ENCODE results near the gene PRAC1. TPM values are rescaled to one million over a fixed set of nuclear protein-coding genes. Genes with fewer than 3 reads are reported as not detected.
"Not testable (repeated sequence)": the region's sequence is repeated elsewhere in the genome, so short reads cannot be mapped to it uniquely, and the experiment has no call there.

Gene PRAC1
- total RNA-seq, 2 donors from 2014 or later = not detected

GRCh38 chr17:48718761-48719641, 3.3 kb downstream of the PRAC1 start:
- Histone ChIP-seq H3K36me3 (no peaks in the 10 kb centered on the region), H3K9me3 (no peaks in the 10 kb centered on the region), H3K27me3 (replicated peaks; ENCODE audit: insufficient read depth) (peaks cover 57% of the 10 kb centered on the region), H3K4me3 (no peak overlapping the region), H3K4me1 (ENCODE audit: control insufficient read depth in 1 of 2, low read depth in 2 of 2) (peaks cover 0 to 14% of the 10 kb centered on the region in 2 donors), H3K27ac (no peak overlapping the region)
- ATAC-seq (ENCODE audit: insufficient number of reproducible peaks, low FRiP score, low read depth) = no peak
- no peak for DNase-seq (ENCODE audit: low spot score)
- TF ChIP-seq, protein P1, sequence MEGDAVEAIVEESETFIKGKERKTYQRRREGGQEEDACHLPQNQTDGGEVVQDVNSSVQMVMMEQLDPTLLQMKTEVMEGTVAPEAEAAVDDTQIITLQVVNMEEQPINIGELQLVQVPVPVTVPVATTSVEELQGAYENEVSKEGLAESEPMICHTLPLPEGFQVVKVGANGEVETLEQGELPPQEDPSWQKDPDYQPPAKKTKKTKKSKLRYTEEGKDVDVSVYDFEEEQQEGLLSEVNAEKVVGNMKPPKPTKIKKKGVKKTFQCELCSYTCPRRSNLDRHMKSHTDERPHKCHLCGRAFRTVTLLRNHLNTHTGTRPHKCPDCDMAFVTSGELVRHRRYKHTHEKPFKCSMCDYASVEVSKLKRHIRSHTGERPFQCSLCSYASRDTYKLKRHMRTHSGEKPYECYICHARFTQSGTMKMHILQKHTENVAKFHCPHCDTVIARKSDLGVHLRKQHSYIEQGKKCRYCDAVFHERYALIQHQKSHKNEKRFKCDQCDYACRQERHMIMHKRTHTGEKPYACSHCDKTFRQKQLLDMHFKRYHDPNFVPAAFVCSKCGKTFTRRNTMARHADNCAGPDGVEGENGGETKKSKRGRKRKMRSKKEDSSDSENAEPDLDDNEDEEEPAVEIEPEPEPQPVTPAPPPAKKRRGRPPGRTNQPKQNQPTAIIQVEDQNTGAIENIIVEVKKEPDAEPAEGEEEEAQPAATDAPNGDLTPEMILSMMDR (IDR thresholded peaks at IDR 0.05) = no peak

- no peak for DNase-seq (ENCODE audit: low spot score)
- Histone ChIP-seq H3K4me1 (ENCODE audit: control insufficient read depth in 1 of 2, low read depth in 2 of 2) (peaks cover 0 to 7% of the 10 kb centered on the region in 2 donors), H3K36me3 (no peaks in the 10 kb centered on the region), H3K9me3 (no peaks in the 10 kb centered on the region), H3K27ac (no peak overlapping the region), H3K27me3 (replicated peaks; ENCODE audit: insufficient read depth) (peaks cover 50% of the 10 kb centered on the region), H3K4me3 (no peak overlapping the region)
- TF ChIP-seq, protein P1 (IDR thresholded peaks at IDR 0.05) = no peak
- no peak for ATAC-seq (ENCODE audit: insufficient number of reproducible peaks, low FRiP score, low read depth)
Measured at GRCh38 chr17:48718227-48718760, 4.0 kb downstream of the PRAC1 start.

DNA sequence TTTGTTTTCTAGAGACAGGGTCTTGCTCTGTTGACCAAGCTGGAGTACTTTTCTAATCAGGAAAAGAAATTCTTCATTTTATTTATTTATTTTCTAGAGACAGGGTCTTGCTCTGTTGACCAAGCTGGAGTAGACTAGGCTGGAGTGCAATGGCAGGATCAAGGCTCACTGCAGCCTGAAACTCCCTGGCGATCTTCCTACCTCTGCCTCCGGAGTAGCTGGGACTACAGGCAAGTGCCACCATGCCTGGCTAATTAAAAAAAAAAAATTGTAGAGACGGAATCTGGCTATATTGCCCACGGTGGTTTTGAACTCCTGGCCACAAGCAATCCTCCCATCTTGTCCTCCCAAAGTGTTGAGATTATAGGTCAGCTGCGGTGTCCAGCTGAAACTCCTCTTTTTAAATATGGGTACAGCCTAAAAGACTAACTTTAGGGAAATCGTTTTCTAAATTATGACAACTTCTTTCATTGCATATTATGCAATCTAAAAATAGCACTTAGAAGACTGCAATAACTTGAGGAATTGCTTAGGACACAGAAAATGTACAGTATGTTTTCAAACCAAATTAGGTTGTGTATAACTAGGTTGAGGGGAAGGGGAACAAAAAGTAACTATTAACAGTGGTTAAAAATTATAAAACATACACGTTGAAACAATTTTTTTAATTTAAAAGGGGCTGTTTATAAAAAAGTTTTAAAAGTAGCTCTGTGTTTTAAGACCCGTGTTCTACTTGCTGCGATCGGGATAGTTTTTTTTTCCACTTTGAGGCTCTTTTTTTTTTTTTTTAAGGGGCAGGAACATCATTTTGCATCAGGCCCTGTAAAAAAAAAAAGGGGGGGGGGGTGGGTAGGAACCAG, 4.7 kb downstream of the PRAC1 start:
- no peaks in the 10 kb centered on the region for H3K9me3 ChIP-seq
- H3K4me1 ChIP-seq (ENCODE audit: control insufficient read depth in 1 of 2, low read depth in 2 of 2) = peaks cover 0 to 5% of the 10 kb centered on the region in 2 donors
- DNase-seq (ENCODE audit: low spot score) = no peak
- TF ChIP-seq, protein P1 (IDR thresholded peaks at IDR 0.05) = no peak
- no peak for ATAC-seq (ENCODE audit: insufficient number of reproducible peaks, low FRiP score, low read depth)
- no peak overlapping the region for H3K4me3 ChIP-seq
- no peak overlapping the region for H3K27ac ChIP-seq
- peaks cover 43% of the 10 kb centered on the region for H3K27me3 ChIP-seq (replicated peaks; ENCODE audit: insufficient read depth)
- no peaks in the 10 kb centered on the region for H3K36me3 ChIP-seq

DNA sequence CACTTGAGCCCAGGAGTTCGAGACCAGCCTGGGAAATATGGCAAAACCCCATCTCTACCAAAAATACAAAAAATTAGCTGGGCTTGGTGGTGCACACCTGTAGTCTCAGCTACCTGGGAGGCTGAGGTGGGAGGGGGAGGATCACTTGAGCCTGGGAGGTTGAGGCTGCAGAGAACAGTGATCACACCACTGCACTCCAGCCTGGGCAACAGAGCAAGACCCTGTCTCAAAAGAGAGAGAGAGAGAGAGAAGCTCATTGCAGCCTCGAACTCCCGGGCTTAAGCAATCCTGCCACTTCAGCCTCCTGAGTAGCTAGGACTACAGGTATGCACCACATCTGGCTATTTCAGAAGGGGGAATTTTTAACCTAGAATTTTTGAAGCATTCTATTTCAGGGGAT, 5.8 kb downstream of the PRAC1 start:
- H3K4me1 ChIP-seq (ENCODE audit: control insufficient read depth in 1 of 2, low read depth in 2 of 2); H3K27ac ChIP-seq; ATAC-seq (ENCODE audit: insufficient number of reproducible peaks, low FRiP score, low read depth); H3K36me3 ChIP-seq; H3K4me3 ChIP-seq; H3K9me3 ChIP-seq; DNase-seq (ENCODE audit: low spot score): not testable (repeated sequence)
- peaks cover 36% of the 10 kb centered on the region for H3K27me3 ChIP-seq (replicated peaks; ENCODE audit: insufficient read depth)

- H3K27me3 ChIP-seq (replicated peaks; ENCODE audit: insufficient read depth) = peaks cover 28% of the 10 kb centered on the region
- DNase-seq (ENCODE audit: low spot score) = no peak
- no peak overlapping the region for H3K27ac ChIP-seq
- no peak overlapping the region for H3K4me3 ChIP-seq
- TF ChIP-seq, protein P1 (IDR thresholded peaks at IDR 0.05) = no peak
- H3K36me3 ChIP-seq = no peaks in the 10 kb centered on the region
- H3K4me1 ChIP-seq (ENCODE audit: control insufficient read depth in 1 of 2, low read depth in 2 of 2) = peaks cover 0 to 5% of the 10 kb centered on the region in 2 donors
- no peaks in the 10 kb centered on the region for H3K9me3 ChIP-seq
- no peak for ATAC-seq (ENCODE audit: insufficient number of reproducible peaks, low FRiP score, low read depth)
Measured at GRCh38 chr17:48715496-48716399, 6.6 kb downstream of the PRAC1 start.
